ENCODE results near the gene GNAI2. TPM values are rescaled to one million over a fixed set of nuclear protein-coding genes. Genes with fewer than 3 reads are reported as not detected.

The GNAI2 gene
- total and polyA plus RNA-seq, 2 experiments from 2014 or later, result 179 to 255 TPM

- no peaks in the 10 kb centered on the region for H3K9me3 ChIP-seq (ENCODE audit: low read depth)
- H3K27me3 ChIP-seq, result no peaks in the 10 kb centered on the region
- TF ChIP-seq, protein P1, sequence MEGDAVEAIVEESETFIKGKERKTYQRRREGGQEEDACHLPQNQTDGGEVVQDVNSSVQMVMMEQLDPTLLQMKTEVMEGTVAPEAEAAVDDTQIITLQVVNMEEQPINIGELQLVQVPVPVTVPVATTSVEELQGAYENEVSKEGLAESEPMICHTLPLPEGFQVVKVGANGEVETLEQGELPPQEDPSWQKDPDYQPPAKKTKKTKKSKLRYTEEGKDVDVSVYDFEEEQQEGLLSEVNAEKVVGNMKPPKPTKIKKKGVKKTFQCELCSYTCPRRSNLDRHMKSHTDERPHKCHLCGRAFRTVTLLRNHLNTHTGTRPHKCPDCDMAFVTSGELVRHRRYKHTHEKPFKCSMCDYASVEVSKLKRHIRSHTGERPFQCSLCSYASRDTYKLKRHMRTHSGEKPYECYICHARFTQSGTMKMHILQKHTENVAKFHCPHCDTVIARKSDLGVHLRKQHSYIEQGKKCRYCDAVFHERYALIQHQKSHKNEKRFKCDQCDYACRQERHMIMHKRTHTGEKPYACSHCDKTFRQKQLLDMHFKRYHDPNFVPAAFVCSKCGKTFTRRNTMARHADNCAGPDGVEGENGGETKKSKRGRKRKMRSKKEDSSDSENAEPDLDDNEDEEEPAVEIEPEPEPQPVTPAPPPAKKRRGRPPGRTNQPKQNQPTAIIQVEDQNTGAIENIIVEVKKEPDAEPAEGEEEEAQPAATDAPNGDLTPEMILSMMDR (IDR thresholded peaks at IDR 0.05; ENCODE audit: low read depth, low read length), result no peak
- DNase-seq (ENCODE audit: low read depth in 1 of 2, low spot score in 1 of 2), result no peak
- H3K4me3 ChIP-seq, result no peak overlapping the region
- H3K4me1 ChIP-seq (ENCODE audit: low read depth), result peaks cover 10% of the 10 kb centered on the region
- H3K27ac ChIP-seq, result no peak overlapping the region
- H3K36me3 ChIP-seq, result no peaks in the 10 kb centered on the region
Measured at GRCh38 chr3:50295553-50296431, 59.8 kb downstream of the GNAI2 start.

GRCh38 chr3:50296721-50297383, 60.8 kb downstream of the GNAI2 start:
- Histone ChIP-seq H3K4me1 (ENCODE audit: low read depth) (peaks cover 7% of the 10 kb centered on the region), H3K27ac (no peak overlapping the region), H3K4me3 (no peak overlapping the region), H3K36me3 (no peaks in the 10 kb centered on the region), H3K27me3 (no peaks in the 10 kb centered on the region), H3K9me3 (ENCODE audit: low read depth) (no peaks in the 10 kb centered on the region)
- no peak for DNase-seq (ENCODE audit: low read depth in 1 of 2, low spot score in 1 of 2)
- TF ChIP-seq, protein P1 (IDR thresholded peaks at IDR 0.05; ENCODE audit: low read depth, low read length), result no peak

DNA sequence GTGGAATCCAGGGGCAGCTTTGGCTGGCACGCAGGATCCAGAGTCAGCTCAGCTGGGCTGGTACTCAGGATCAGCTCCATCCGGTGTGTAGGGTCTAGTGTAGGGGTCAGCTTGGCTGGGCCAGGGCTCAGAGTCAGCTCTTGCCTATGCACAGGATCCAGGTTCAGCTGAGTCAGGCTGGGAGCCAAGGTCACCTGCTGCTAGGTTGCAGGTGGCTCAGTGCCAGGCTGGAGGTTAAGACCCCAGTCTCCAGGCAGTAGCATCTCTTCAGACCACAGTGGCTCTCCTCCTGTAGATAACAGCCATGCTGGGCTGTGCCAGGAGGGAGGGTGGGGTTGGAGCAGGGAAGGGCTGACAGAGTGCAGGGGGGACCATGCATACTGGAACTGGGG, 61.4 kb downstream of the GNAI2 start:
- Histone ChIP-seq H3K36me3 (no peaks in the 10 kb centered on the region), H3K27ac (no peak overlapping the region), H3K27me3 (no peaks in the 10 kb centered on the region), H3K4me3 (no peak overlapping the region), H3K9me3 (ENCODE audit: low read depth) (no peaks in the 10 kb centered on the region), H3K4me1 (ENCODE audit: low read depth) (peaks cover 7% of the 10 kb centered on the region)
- TF ChIP-seq, protein P1 (IDR thresholded peaks at IDR 0.05; ENCODE audit: low read depth, low read length), result no peak
- no peak for DNase-seq (ENCODE audit: low read depth in 1 of 2, low spot score in 1 of 2)

DNA sequence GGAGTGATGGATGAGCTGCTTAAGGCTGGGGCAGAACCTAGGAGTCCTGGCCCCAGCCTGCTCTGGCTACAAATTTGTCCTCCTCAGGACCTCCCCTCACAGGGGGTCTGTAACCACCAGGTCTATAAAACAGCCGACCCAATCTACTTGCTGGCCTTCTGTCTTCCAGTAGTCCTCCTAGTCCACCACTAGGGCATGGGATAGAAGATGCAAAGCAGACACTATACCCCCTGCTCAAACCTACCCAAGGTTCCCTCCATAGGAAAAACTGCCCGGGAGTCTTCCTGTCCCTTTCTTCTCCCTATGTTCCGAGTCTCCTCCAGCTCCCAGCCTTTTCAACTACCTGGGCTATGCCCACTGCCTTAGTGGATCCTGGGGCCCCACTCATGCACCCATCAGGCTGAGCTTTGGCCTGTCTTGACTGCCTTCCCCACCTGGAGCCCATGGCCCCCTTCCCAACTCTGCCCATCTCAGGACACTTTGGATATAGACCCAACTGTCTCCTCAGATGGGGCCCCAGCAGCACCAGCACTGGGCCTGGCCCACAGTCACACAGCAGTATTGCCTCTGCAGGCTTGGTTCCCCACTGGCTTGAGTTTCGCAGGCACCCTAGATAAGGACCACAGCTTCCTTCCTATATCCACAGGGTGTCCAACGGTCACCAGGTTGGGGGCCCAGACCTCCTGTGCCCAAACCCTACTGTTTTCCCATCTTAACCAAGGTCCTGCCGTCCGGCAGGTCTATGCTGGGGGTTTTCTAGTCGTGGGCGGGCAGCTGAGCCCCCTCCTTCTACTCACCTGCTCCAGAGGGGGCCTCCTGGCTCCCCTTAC, 62.1 kb downstream of the GNAI2 start:
- Histone ChIP-seq H3K27ac (no peak overlapping the region), H3K27me3 (no peaks in the 10 kb centered on the region), H3K4me3 (peak overlapping the region; percentile 54), H3K4me1 (ENCODE audit: low read depth) (peaks cover 10% of the 10 kb centered on the region), H3K9me3 (ENCODE audit: low read depth) (no peaks in the 10 kb centered on the region), H3K36me3 (no peaks in the 10 kb centered on the region)
- DNase-seq (ENCODE audit: low read depth in 1 of 2, low spot score in 1 of 2), result no peak
- TF ChIP-seq, protein P1 (IDR thresholded peaks at IDR 0.05; ENCODE audit: low read depth, low read length), result no peak

DNA sequence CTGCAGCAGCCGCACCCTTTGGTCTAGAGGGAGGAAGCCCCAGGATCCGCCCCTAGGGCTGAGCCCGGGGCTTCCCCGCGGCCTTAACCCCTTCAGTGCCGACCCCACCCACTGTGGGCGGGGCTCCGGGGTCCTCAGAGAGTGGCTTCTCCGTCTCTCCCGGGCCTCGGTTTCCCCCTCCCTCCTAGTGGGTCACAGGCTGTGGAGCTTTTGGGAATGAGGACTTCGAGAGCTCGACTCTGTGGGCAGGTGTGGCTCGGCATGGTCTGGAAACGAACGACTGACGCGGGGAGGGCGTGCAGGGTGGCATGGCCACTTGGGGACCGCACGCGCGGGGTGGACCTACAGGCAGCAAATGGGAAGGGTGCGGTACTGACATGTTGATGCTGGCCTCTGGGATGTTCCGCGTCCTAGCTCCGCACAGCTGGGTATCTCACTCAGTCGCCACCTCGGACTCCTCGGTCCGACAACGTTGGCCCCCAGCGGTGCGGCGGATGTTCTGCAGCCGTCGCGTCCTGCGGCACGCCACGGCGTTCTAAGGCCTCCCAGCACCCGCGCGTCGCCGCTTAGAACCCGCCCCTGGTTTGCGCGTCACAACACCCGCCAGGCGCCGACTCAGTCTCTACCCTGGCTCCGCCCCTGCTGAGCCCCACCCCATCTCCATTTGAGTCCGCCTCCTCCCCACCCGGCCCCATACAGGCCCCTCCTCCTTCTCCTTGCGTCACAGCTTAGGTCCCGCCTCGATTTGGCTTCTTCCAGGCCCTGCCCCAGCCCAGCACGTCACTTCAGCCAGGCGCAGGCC, 63.0 kb downstream of the GNAI2 start, which contains the start of the genes HYAL3 and NAA80:
TSS of gene HYAL3 (minus strand) at position 570 of the 802 bp plus-strand sequence. CDS start 3,803 bp downstream, outside the sequence.
TSS of gene NAA80 (minus strand) at position 570 of the 802 bp plus-strand sequence. CDS start 1,942 bp downstream, outside the sequence.
- H3K36me3 ChIP-seq, result no peaks in the 10 kb centered on the region
- TF ChIP-seq, protein P1 (IDR thresholded peaks at IDR 0.05; ENCODE audit: low read depth, low read length), result peak; percentile 21
- H3K27ac ChIP-seq, result peak within 1 kb of the TSS; percentile 70
- H3K9me3 ChIP-seq (ENCODE audit: low read depth), result no peaks in the 10 kb centered on the region
- H3K27me3 ChIP-seq, result no peaks in the 10 kb centered on the region
- peak; percentile 99 to 100 for DNase-seq (ENCODE audit: low read depth in 1 of 2, low spot score in 1 of 2)
- H3K4me3 ChIP-seq, result peak within 1 kb of the TSS; percentile 54
- H3K4me1 ChIP-seq (ENCODE audit: low read depth), result peaks cover 15% of the 10 kb centered on the region

Measured in cardiac muscle cell (in vitro differentiated cells and primary cell).